Measurements from ENCODE around the gene DRC7.

Gene DRC7

DNA sequence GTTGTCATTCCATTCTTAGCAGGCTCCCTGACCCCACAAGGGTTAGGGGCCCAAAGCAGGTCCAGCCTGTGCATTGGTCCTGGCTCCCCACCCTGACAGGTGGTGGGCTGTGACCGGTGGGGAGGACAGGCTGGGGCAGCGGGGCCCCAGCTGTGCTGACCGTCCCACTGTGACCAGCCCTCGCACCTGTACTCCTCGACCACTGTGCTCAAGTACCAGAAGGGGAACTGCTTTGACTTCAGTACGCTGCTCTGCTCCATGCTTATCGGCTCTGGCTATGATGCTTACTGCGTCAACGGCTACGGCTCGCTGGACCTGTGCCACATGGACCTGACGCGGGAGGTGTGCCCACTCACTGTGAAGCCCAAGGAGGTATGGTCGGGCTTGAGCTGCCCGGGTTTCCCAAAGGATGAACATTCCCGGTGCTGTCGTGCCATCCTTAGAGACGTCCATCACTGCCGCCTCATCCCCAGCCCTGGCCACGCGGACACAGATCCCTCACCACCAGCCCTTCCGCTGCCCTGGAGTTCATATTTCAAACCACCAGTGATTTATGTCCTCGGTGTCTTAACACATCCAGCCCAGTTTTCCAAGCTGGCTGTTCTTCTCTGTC, 7.3 kb downstream of the DRC7 start:
- no peaks in the 10 kb centered on the region for H3K36me3 ChIP-seq (ENCODE audit: control insufficient read depth in 5 of 5, insufficient read depth in 5 of 5, low read length in 5 of 5)

DNA sequence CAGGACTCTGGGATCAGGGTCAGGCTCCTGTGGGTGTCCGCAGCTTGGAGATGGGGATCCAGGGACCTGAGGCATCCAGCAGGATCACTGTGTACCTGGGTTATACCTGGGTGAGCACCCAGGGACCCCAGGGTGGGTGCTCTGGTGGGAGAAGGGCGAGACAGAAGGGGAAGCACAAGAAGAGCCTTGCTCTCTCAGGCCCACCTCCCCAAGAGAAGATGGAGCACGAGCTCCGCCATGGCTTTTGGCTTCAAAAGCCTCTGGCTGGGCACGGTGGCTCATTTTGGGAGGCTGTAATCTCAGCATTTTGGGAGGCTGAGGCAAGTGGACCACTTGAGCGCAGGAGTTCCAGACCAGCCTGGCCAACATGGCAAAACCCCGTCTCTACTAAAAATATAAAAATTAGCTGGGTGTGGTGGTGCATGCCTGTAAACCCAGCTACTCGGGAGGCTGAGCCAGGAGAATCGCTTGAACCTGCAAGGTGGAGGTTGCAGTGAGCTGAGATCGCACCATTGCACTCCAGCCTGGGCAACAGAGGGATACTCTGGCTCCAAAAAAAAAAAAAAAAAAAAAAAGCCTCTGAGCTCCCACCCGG, 8.9 kb downstream of the DRC7 start:
- no peak overlapping the region for H3K27ac ChIP-seq (ENCODE audit: low read depth, low read length)
- H3K36me3 ChIP-seq (ENCODE audit: control insufficient read depth in 5 of 5, insufficient read depth in 5 of 5, low read length in 5 of 5): no peaks in the 10 kb centered on the region
- peaks cover 0 to 8% (median 2%) of the 10 kb centered on the region in 5 donors for H3K27me3 ChIP-seq (ENCODE audit: control insufficient read depth in 5 of 5, insufficient read depth in 4 of 5, low read length in 5 of 5)
- H3K4me3 ChIP-seq (ENCODE audit: low read depth in 1 of 5, low read length in 5 of 5): no peak overlapping the region
- no peaks in the 10 kb centered on the region for H3K4me1 ChIP-seq (ENCODE audit: control insufficient read depth in 5 of 5, insufficient read depth in 5 of 5, low read length in 5 of 5)
- no peak overlapping the region for H3K9ac ChIP-seq (ENCODE audit: low read length in 5 of 5)
- H3K9me3 ChIP-seq (ENCODE audit: control insufficient read depth in 5 of 5, low read length in 5 of 5): no peaks in the 10 kb centered on the region

More for the DNA sequence above, 7.3 kb downstream of the DRC7 start:
- no peak overlapping the region for H3K9ac ChIP-seq (ENCODE audit: low read length in 5 of 5)
- H3K4me3 ChIP-seq (ENCODE audit: low read depth in 1 of 5, low read length in 5 of 5): no peak overlapping the region
- H3K27me3 ChIP-seq (ENCODE audit: control insufficient read depth in 5 of 5, insufficient read depth in 4 of 5, low read length in 5 of 5): peaks cover 0 to 2% (median 0%) of the 10 kb centered on the region in 5 donors
- no peak overlapping the region for H3K27ac ChIP-seq (ENCODE audit: low read depth, low read length)
- H3K9me3 ChIP-seq (ENCODE audit: control insufficient read depth in 5 of 5, low read length in 5 of 5): no peaks in the 10 kb centered on the region
- H3K4me1 ChIP-seq (ENCODE audit: control insufficient read depth in 5 of 5, insufficient read depth in 5 of 5, low read length in 5 of 5): no peaks in the 10 kb centered on the region

GRCh38 chr16:57704011-57704904, 9.7 kb downstream of the DRC7 start:
- H3K9ac ChIP-seq (ENCODE audit: low read length in 5 of 5): no peak overlapping the region
- H3K27me3 ChIP-seq (ENCODE audit: control insufficient read depth in 5 of 5, insufficient read depth in 4 of 5, low read length in 5 of 5): peaks cover 0 to 8% (median 2%) of the 10 kb centered on the region in 5 donors
- H3K36me3 ChIP-seq (ENCODE audit: control insufficient read depth in 5 of 5, insufficient read depth in 5 of 5, low read length in 5 of 5): no peaks in the 10 kb centered on the region
- H3K9me3 ChIP-seq (ENCODE audit: control insufficient read depth in 5 of 5, low read length in 5 of 5): no peaks in the 10 kb centered on the region
- H3K4me3 ChIP-seq (ENCODE audit: low read depth in 1 of 5, low read length in 5 of 5): no peak overlapping the region
- no peaks in the 10 kb centered on the region for H3K4me1 ChIP-seq (ENCODE audit: control insufficient read depth in 5 of 5, insufficient read depth in 5 of 5, low read length in 5 of 5)
- H3K27ac ChIP-seq (ENCODE audit: low read depth, low read length): no peak overlapping the region

DNA sequence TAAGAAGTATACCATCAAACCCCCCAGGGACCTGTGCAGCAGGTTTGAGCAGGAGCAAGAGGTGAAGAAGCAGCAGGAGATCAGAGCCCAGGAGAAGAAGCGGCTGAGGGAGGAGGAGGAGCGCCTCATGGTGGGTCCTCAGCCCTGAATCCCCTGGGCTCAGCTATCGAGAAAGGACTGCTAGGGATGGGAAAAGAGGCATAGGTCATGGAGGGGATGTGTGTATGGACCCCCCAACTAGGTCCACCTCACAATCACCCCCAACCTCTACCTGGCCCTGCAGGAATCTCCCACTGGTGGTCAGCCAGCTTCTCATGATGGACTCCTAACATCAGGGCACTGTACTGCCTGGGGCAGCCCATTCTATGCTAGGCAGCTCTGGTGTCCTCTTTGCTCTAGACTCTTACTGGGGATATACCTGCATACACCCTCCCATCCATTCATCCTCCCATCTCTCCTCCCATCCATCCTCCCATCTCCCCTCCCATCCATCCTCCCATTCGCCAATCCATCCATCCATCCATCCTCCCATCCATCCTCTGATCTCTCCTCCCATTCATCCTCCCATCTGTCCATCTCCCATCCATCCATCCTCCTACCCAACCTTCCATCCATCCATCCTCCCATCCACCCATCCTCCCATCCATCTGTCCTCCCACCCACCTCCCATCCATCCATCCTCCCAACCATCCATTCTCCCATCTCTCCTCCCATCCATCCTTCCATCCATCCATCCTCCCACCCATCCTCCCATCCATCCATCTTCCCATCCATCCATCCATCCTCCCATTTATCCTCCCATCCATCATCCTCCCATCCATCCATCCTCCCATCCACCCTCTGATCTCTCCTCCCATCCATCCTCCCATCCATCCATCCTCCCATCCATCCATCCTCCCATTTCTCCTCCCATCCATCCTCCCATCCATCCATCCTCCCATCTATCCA, 10.6 kb downstream of the DRC7 start:
- no peak overlapping the region for H3K9ac ChIP-seq (ENCODE audit: low read length in 5 of 5)

GRCh38 chr16:57706717-57707116, 12.1 kb downstream of the DRC7 start:
- H3K36me3 ChIP-seq (ENCODE audit: control insufficient read depth in 5 of 5, insufficient read depth in 5 of 5, low read length in 5 of 5): no peaks in the 10 kb centered on the region
- peaks cover 0 to 8% (median 2%) of the 10 kb centered on the region in 5 donors for H3K27me3 ChIP-seq (ENCODE audit: control insufficient read depth in 5 of 5, insufficient read depth in 4 of 5, low read length in 5 of 5)
- H3K27ac ChIP-seq (ENCODE audit: low read depth, low read length): no peak overlapping the region
- no peaks in the 10 kb centered on the region for H3K9me3 ChIP-seq (ENCODE audit: control insufficient read depth in 5 of 5, low read length in 5 of 5)
- H3K9ac ChIP-seq (ENCODE audit: low read length in 5 of 5): no peak overlapping the region
- no peak overlapping the region for H3K4me3 ChIP-seq (ENCODE audit: low read depth in 1 of 5, low read length in 5 of 5)
- H3K4me1 ChIP-seq (ENCODE audit: control insufficient read depth in 5 of 5, insufficient read depth in 5 of 5, low read length in 5 of 5): no peaks in the 10 kb centered on the region

More for the DNA sequence above, 10.6 kb downstream of the DRC7 start:
- no peaks in the 10 kb centered on the region for H3K36me3 ChIP-seq (ENCODE audit: control insufficient read depth in 5 of 5, insufficient read depth in 5 of 5, low read length in 5 of 5)
- no peaks in the 10 kb centered on the region for H3K9me3 ChIP-seq (ENCODE audit: control insufficient read depth in 5 of 5, low read length in 5 of 5)
- H3K27me3 ChIP-seq (ENCODE audit: control insufficient read depth in 5 of 5, insufficient read depth in 4 of 5, low read length in 5 of 5): peaks cover 0 to 8% (median 2%) of the 10 kb centered on the region in 5 donors
- H3K4me1 ChIP-seq (ENCODE audit: control insufficient read depth in 5 of 5, insufficient read depth in 5 of 5, low read length in 5 of 5): no peaks in the 10 kb centered on the region
- H3K4me3 ChIP-seq (ENCODE audit: low read depth in 1 of 5, low read length in 5 of 5): no peak overlapping the region
- H3K27ac ChIP-seq (ENCODE audit: low read depth, low read length): no peak overlapping the region

- H3K27ac ChIP-seq (ENCODE audit: low read depth, low read length): no peak overlapping the region
- peaks cover 0 to 8% (median 2%) of the 10 kb centered on the region in 5 donors for H3K27me3 ChIP-seq (ENCODE audit: control insufficient read depth in 5 of 5, insufficient read depth in 4 of 5, low read length in 5 of 5)
- H3K9ac ChIP-seq (ENCODE audit: low read length in 5 of 5): no peak overlapping the region
- H3K36me3 ChIP-seq (ENCODE audit: control insufficient read depth in 5 of 5, insufficient read depth in 5 of 5, low read length in 5 of 5): no peaks in the 10 kb centered on the region
- H3K4me1 ChIP-seq (ENCODE audit: control insufficient read depth in 5 of 5, insufficient read depth in 5 of 5, low read length in 5 of 5): no peaks in the 10 kb centered on the region
- no peaks in the 10 kb centered on the region for H3K9me3 ChIP-seq (ENCODE audit: control insufficient read depth in 5 of 5, low read length in 5 of 5)
- H3K4me3 ChIP-seq (ENCODE audit: low read depth in 1 of 5, low read length in 5 of 5): no peak overlapping the region
Measured at GRCh38 chr16:57707331-57707730, 12.7 kb downstream of the DRC7 start.

GRCh38 chr16:57708168-57708567, 13.6 kb downstream of the DRC7 start:
- H3K27ac ChIP-seq (ENCODE audit: low read depth, low read length): no peak overlapping the region
- H3K4me1 ChIP-seq (ENCODE audit: control insufficient read depth in 5 of 5, insufficient read depth in 5 of 5, low read length in 5 of 5): no peaks in the 10 kb centered on the region
- H3K36me3 ChIP-seq (ENCODE audit: control insufficient read depth in 5 of 5, insufficient read depth in 5 of 5, low read length in 5 of 5): no peaks in the 10 kb centered on the region
- no peaks in the 10 kb centered on the region for H3K9me3 ChIP-seq (ENCODE audit: control insufficient read depth in 5 of 5, low read length in 5 of 5)
- H3K4me3 ChIP-seq (ENCODE audit: low read depth in 1 of 5, low read length in 5 of 5): no peak overlapping the region
- H3K9ac ChIP-seq (ENCODE audit: low read length in 5 of 5): no peak overlapping the region
- peaks cover 0 to 8% (median 2%) of the 10 kb centered on the region in 5 donors for H3K27me3 ChIP-seq (ENCODE audit: control insufficient read depth in 5 of 5, insufficient read depth in 4 of 5, low read length in 5 of 5)

DNA sequence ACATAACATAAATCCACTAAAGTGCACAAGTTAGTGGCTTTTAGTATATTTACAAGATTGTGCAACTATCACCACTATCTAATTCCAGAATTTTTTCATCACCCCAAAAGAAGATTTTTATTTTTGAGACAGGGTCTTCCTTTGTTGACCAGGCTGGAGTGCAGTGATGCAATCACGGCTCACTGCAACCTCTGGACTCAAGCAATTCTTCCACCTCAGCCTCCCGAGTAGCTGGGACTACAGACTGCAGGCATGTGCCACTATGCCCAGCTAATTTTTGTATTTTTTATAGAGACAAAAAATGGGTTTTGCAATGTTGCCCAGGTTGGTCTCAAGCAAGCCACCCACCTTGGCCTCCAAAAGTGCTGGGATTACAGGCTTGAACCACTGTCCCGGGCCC, 15.1 kb downstream of the DRC7 start:
- H3K4me3 ChIP-seq (ENCODE audit: low read depth in 1 of 5, low read length in 5 of 5): no peak overlapping the region
- H3K36me3 ChIP-seq (ENCODE audit: control insufficient read depth in 5 of 5, insufficient read depth in 5 of 5, low read length in 5 of 5): no peaks in the 10 kb centered on the region
- H3K9me3 ChIP-seq (ENCODE audit: control insufficient read depth in 5 of 5, low read length in 5 of 5): no peaks in the 10 kb centered on the region
- H3K27me3 ChIP-seq (ENCODE audit: control insufficient read depth in 5 of 5, insufficient read depth in 4 of 5, low read length in 5 of 5): peaks cover 0 to 8% (median 2%) of the 10 kb centered on the region in 5 donors
- H3K27ac ChIP-seq (ENCODE audit: low read depth, low read length): no peak overlapping the region
- H3K4me1 ChIP-seq (ENCODE audit: control insufficient read depth in 5 of 5, insufficient read depth in 5 of 5, low read length in 5 of 5): no peaks in the 10 kb centered on the region
- no peak overlapping the region for H3K9ac ChIP-seq (ENCODE audit: low read length in 5 of 5)

DNA sequence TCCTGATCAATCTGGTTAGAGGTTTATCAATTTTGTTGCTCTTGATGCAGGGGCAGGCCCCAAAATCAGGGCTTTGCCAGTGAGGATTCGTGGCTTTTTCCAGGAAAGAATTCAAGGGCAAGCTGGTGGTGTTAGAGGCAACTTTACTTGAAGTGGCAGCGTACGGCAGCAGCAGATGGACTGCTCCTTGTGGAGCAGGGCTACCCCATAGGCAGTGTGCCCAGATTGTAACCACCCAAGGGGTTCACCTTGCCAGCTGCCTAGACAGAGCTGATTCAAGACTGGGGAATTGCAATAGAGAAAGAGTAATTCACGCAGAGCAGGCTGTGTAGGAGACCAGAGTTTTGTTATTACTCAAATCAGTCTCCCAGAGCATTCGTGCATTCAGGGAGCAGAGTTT, 16.7 kb downstream of the DRC7 start:
- Histone ChIP-seq H3K9me3 (ENCODE audit: control insufficient read depth in 5 of 5, low read length in 5 of 5) (no peaks in the 10 kb centered on the region), H3K27ac (ENCODE audit: low read depth, low read length) (no peak overlapping the region), H3K4me3 (ENCODE audit: low read depth in 1 of 5, low read length in 5 of 5) (no peak overlapping the region), H3K4me1 (ENCODE audit: control insufficient read depth in 5 of 5, insufficient read depth in 5 of 5, low read length in 5 of 5) (no peaks in the 10 kb centered on the region), H3K27me3 (ENCODE audit: control insufficient read depth in 5 of 5, insufficient read depth in 4 of 5, low read length in 5 of 5) (peaks cover 3 to 13% (median 6%) of the 10 kb centered on the region in 5 donors), H3K9ac (ENCODE audit: low read length in 5 of 5) (no peak overlapping the region), H3K36me3 (ENCODE audit: control insufficient read depth in 5 of 5, insufficient read depth in 5 of 5, low read length in 5 of 5) (no peaks in the 10 kb centered on the region)

Data from subcutaneous abdominal adipose tissue (tissue), 5 donors.